Tibial nerve (tissue), 4 donors: ENCODE results near the gene ZNF19. TPM values are rescaled to one million over a fixed set of nuclear protein-coding genes. Genes with fewer than 3 reads are reported as not detected.

Experiments
- DNase-seq, 2 donors: peaks; one replicate each; pipeline ENCODE4 v3.0.0-alpha.2; 2019; ENCODE audit warnings: low spot score in 2 of 2
- H3K27ac ChIP-seq, 4 donors: fragments of 200-600 bp; sonication (generic) in 3 of 4; one replicate each; pipeline ENCODE4 v1.5.1; 2017 to 2019; ENCODE audit warnings: mild to moderate bottlenecking in 1 of 4
- H3K27me3 ChIP-seq, 2 donors: fragments of 200-600 bp; sonication (generic) in 1 of 2; one replicate each; pipeline versions ENCODE4 v1.5.1 to v1.6.0; 2017 to 2019
- H3K36me3 ChIP-seq, 3 donors: fragments of 200-600 bp; sonication (generic); one replicate each; pipeline ENCODE4 v1.5.1; 2018 to 2019
- H3K4me1 ChIP-seq, 4 donors: fragments of 200-600 bp; sonication (generic) in 3 of 4; one replicate each; pipeline ENCODE4 v1.5.1; 2017 to 2019
- H3K4me3 ChIP-seq, 4 donors: fragments of 200-600 bp; sonication (generic) in 3 of 4; one replicate each; pipeline ENCODE4 v1.5.1; 2017 to 2019; ENCODE audit warnings: mild to moderate bottlenecking in 1 of 4, moderate library complexity in 1 of 4
- H3K9me3 ChIP-seq, 4 donors: fragments of 200-600 bp; sonication (generic) in 3 of 4; one replicate each; pipeline ENCODE4 v1.5.1; 2017 to 2019
- CTCF ChIP-seq, 5 experiments: fragments of 200-600 bp in 3 of 5; fragments of 450-650 bp in 2 of 5; sonication (generic) in 3 of 5; IDR thresholded peaks; one replicate each; pipeline ENCODE4 v1.5.1; 2016 to 2019; ENCODE audit warnings: antibody characterized with exemption in 5 of 5, mild to moderate bottlenecking in 3 of 5, moderate library complexity in 2 of 5
- EP300 ChIP-seq, 2 donors: sonication (generic); formaldehyde crosslinking; IDR thresholded peaks; one replicate each; pipeline ENCODE4 v1.6.1; 2017; ENCODE audit warnings: antibody characterized with exemption in 2 of 2, mild to moderate bottlenecking in 1 of 2
- POLR2A ChIP-seq, 2 donors: fragments of 450-650 bp; IDR thresholded peaks; one replicate each; pipeline ENCODE4 v1.6.1; 2017; ENCODE audit warnings: antibody characterized with exemption in 2 of 2, mild to moderate bottlenecking in 2 of 2, moderate library complexity in 2 of 2
- WGBS, 2 donors: methylation state at CpG; one replicate each; pipeline ENCODE4 v1.1.5; 2018; 5-methylcytosine and 5-hydroxymethylcytosine counted together
- total RNA-seq, 4 donors: library from RNA; depleted of rRNA; stranded (reverse); fragments of >200 nt; gene quantifications; one replicate each; pipeline ENCODE4 v1.1.0, GENCODE V29; 2016

ZNF19 gene
- total RNA-seq, 4 donors from 2014 or later: 5.7 to 11.1 (median 7.8) TPM

- Histone ChIP-seq H3K27me3 (no peaks in the 10 kb centered on the region), H3K9me3 (peaks cover 17 to 86% (median 30%) of the 10 kb centered on the region in 4 donors), H3K4me3 (no peak overlapping the region), H3K36me3 (peaks cover 0 to 24% (median 2%) of the 10 kb centered on the region in 3 donors), H3K4me1 (no peaks in the 10 kb centered on the region), H3K27ac (no peak overlapping the region)
- TF ChIP-seq EP300 (IDR thresholded peaks at IDR 0.05) (no peak), POLR2A (IDR thresholded peaks at IDR 0.05) (no peak), CTCF (IDR thresholded peaks at IDR 0.05) (no peak)
- 89 to 93% methylated on average over 5 to 6 of the region's 6 CpGs for WGBS, 2 donors
- DNase-seq: no peak
Observed at GRCh38 chr16:71443714-71444113, 45.4 kb downstream of the ZNF19 start.

DNA sequence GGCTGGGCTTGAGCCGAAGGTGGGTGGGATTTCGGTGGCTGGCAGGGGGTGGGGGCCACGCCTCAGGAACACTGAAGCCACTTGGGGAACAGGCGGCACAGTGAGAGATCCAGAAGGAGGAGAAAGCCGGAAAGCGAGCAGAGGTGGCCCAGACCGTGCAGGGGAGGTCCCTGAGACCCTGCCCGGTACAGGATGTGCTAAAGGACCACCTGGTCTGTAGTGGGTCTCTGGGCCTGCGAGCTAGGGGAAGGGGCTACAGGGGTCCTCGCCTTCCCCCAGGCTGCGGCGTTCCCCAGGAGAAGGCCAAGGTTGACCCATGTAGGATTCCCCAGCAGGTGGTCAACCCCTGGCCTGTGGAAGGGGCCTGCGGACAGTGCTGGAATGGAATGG is 47.1 kb downstream of the ZNF19 start, which contains the start of gene TLE7:
TLE7 (minus strand) TSS at position 4 of the 390 bp plus-strand sequence. CDS start 8,730 bp downstream, outside the sequence.
- WGBS, 2 donors: 85 to 91% methylated on average over 13 of the region's 13 CpGs
- Histone ChIP-seq H3K27ac (no peak within 1 kb of the TSS), H3K36me3 (peaks cover 0 to 8% (median 0%) of the 10 kb centered on the region in 3 donors), H3K27me3 (no peaks in the 10 kb centered on the region), H3K4me3 (no peak within 1 kb of the TSS), H3K4me1 (no peaks in the 10 kb centered on the region), H3K9me3 (peaks cover 4 to 69% (median 17%) of the 10 kb centered on the region in 4 donors)
- TF ChIP-seq EP300 (IDR thresholded peaks at IDR 0.05) (no peak), CTCF (IDR thresholded peaks at IDR 0.05) (no peak), POLR2A (IDR thresholded peaks at IDR 0.05) (no peak)
- DNase-seq: no peak

- Histone ChIP-seq H3K27ac (no peak overlapping the region), H3K4me3 (no peak overlapping the region), H3K27me3 (no peaks in the 10 kb centered on the region), H3K9me3 (peaks cover 4 to 64% (median 12%) of the 10 kb centered on the region in 4 donors), H3K4me1 (no peaks in the 10 kb centered on the region), H3K36me3 (peaks cover 0 to 2% (median 0%) of the 10 kb centered on the region in 3 donors)
- DNase-seq: no peak
- TF ChIP-seq POLR2A (IDR thresholded peaks at IDR 0.05): no peak
- TF ChIP-seq CTCF (IDR thresholded peaks at IDR 0.05): no peak
- TF ChIP-seq EP300 (IDR thresholded peaks at IDR 0.05): no peak
- 43 to 63% methylated on average over 25 to 49 of the region's 71 CpGs for WGBS, 2 donors
Observed at GRCh38 chr16:71441348-71442050, 47.6 kb downstream of the ZNF19 start.

DNA sequence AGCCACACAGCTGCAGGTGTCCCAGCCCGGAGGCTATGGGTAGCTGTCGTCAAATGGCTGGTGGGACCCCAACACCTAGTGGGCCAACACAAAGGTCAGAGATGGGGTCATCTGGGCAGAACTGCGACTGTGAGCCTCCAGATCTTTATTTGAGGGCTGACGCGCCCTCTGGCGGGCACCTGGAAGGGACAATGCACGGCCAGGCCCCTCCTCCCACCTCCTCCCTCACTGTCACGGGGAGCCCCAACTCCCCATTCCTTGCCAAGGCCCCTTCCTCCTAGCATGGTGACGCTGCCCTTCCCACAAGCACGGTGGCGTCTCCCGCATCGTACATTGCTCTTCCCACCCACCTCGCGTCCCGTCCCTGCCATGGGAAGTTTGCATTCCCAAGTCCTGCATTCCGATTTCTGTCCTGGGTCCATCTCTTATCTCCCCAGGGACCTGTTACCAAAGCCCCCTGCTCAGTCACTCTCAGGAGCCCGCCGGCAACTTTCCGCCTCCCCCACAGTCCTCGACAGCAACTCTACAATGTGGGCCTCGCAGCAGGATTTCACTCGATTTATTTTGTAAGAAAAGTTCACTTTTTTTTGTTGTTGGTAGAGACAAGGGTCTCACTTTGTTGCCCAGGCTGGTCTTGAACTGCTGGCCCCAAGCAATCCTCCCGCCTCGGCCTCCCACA is 48.3 kb downstream of the ZNF19 start:
- TF ChIP-seq CTCF (IDR thresholded peaks at IDR 0.05): no peak
- TF ChIP-seq POLR2A (IDR thresholded peaks at IDR 0.05): no peak
- no peak for TF ChIP-seq EP300 (IDR thresholded peaks at IDR 0.05)
- no peak for DNase-seq
- Histone ChIP-seq H3K4me3 (no peak overlapping the region), H3K4me1 (no peaks in the 10 kb centered on the region), H3K36me3 (no peaks in the 10 kb centered on the region), H3K27me3 (no peaks in the 10 kb centered on the region), H3K9me3 (peaks cover 0 to 57% (median 6%) of the 10 kb centered on the region in 4 donors), H3K27ac (no peak overlapping the region)
- 72 to 74% methylated on average over 25 of the region's 25 CpGs for WGBS, 2 donors

GRCh38 chr16:71439523-71439922 is 49.6 kb downstream of the ZNF19 start:
- TF ChIP-seq CTCF (IDR thresholded peaks at IDR 0.05) (no peak), POLR2A (IDR thresholded peaks at IDR 0.05) (no peak), EP300 (IDR thresholded peaks at IDR 0.05) (no peak)
- H3K9me3 ChIP-seq: peaks cover 0 to 44% (median 0%) of the 10 kb centered on the region in 4 donors
- H3K36me3 ChIP-seq: no peaks in the 10 kb centered on the region
- no peak for DNase-seq
- no peak overlapping the region for H3K27ac ChIP-seq
- H3K4me3 ChIP-seq: no peak overlapping the region
- no peaks in the 10 kb centered on the region for H3K4me1 ChIP-seq
- WGBS, 2 donors: 48 to 49% methylated on average over 3 of the region's 3 CpGs
- no peaks in the 10 kb centered on the region for H3K27me3 ChIP-seq
